ENCODE data around the gene CELSR1.

The CELSR1 gene

DNA sequence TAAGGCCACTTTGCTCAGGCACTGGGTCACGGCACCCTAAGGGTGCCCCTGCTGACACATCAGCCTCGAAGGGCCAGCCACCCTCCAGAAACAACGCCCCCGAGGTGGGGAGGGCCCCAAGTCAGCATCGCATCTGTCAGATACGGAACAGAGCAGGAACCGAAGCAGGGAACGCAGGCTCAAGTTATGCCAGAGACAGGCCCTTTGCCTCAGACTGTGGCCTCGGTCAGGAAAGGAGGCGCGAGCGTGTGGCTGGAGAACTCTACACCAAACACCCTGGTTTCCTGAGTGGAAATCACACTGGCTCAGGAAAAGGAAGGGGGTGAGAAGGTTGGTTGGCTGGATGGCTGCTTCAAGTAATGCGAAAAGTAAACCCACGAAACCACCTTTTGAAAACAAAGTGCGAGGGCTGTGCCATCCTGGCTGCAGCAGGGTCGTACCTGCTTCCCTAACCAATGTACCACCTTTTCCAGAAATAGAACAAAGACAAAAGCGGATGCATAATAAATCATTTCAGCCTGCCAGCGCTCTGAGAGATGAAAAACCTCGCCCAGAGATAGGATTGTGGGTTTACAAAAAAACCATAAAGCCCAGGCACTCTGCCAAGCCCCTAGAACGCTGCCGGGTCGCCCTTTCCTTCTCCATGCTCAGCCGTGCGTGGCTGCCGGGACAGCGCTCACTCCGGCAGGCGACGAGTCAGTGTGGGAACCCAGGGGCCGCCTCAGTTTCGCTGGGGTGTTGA lies 163.3 kb downstream of the CELSR1 start:
- Histone ChIP-seq H3K27me3 (ENCODE audit: control insufficient read depth, insufficient read depth, low read length) (no peaks in the 10 kb centered on the region), H3K9ac (ENCODE audit: low read length) (no peak overlapping the region), H3K4me3 (ENCODE audit: low read length) (no peak overlapping the region), H3K36me3 (ENCODE audit: control insufficient read depth, insufficient read depth, low read length) (no peaks in the 10 kb centered on the region), H3K4me1 (ENCODE audit: control insufficient read depth, insufficient read depth, low read length) (no peaks in the 10 kb centered on the region), H3K27ac (ENCODE audit: low read depth, low read length) (no peak overlapping the region)

GRCh38 chr22:46373159-46373558 lies 164.3 kb downstream of the CELSR1 start:
- Histone ChIP-seq H3K4me1 (ENCODE audit: control insufficient read depth, insufficient read depth, low read length) (no peaks in the 10 kb centered on the region), H3K27me3 (ENCODE audit: control insufficient read depth, insufficient read depth, low read length) (no peaks in the 10 kb centered on the region), H3K9ac (ENCODE audit: low read length) (no peak overlapping the region), H3K36me3 (ENCODE audit: control insufficient read depth, insufficient read depth, low read length) (no peaks in the 10 kb centered on the region), H3K4me3 (ENCODE audit: low read length) (no peak overlapping the region), H3K27ac (ENCODE audit: low read depth, low read length) (no peak overlapping the region)

DNA sequence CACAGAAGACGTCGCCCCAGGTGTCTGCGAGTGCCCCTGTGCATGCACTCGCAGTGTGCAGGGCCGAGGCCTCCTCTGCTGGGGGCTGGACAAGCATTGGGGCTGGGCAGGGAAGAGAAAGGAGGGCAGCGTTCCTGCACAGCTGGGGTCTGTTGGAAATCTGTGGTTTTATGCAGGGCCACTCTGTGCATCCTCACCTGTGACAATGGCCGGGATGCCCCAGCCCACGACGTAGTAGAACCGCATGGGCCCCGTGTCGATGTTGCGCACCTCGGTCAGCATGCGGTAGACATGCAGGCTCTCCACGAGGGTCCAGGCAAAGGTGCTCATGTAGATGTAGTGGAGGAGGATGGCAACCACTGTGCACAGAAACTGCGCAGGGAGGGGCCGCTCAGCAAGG lies 164.7 kb downstream of the CELSR1 start:
- H3K4me1 ChIP-seq (ENCODE audit: control insufficient read depth, insufficient read depth, low read length): no peaks in the 10 kb centered on the region
- no peaks in the 10 kb centered on the region for H3K36me3 ChIP-seq (ENCODE audit: control insufficient read depth, insufficient read depth, low read length)
- H3K9ac ChIP-seq (ENCODE audit: low read length): no peak overlapping the region
- H3K4me3 ChIP-seq (ENCODE audit: low read length): no peak overlapping the region
- no peaks in the 10 kb centered on the region for H3K27me3 ChIP-seq (ENCODE audit: control insufficient read depth, insufficient read depth, low read length)
- no peak overlapping the region for H3K27ac ChIP-seq (ENCODE audit: low read depth, low read length)

DNA sequence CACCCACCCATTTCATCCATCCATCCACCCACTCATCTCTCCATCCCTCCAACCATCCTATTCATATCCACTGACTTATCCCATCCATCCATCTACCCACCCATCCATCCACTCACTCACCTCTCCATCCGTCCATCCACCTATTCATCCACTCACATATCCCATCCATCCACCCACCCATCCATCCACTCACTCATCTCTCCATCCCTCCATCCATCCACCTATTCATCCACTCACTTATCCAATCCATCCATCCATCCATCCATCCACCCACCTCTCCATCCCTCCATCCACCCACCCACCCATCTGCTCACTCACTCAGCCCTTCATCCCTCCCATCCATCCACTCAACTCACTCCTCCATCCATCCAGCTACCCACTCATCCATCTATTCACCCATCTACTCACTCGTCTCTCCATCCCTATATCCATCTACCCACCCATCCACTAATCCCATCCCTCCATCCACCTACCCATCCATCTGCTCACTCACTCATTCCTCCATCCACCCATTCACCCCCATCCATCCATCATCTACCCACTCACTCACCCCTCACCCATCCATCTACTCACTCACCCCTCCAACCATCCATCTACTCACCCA lies 165.7 kb downstream of the CELSR1 start:
- no peaks in the 10 kb centered on the region for H3K4me1 ChIP-seq (ENCODE audit: control insufficient read depth, insufficient read depth, low read length)
- no peaks in the 10 kb centered on the region for H3K36me3 ChIP-seq (ENCODE audit: control insufficient read depth, insufficient read depth, low read length)
- H3K27me3 ChIP-seq (ENCODE audit: control insufficient read depth, insufficient read depth, low read length): no peaks in the 10 kb centered on the region
- no peak overlapping the region for H3K27ac ChIP-seq (ENCODE audit: low read depth, low read length)
- H3K4me3 ChIP-seq (ENCODE audit: low read length): no peak overlapping the region
- H3K9ac ChIP-seq (ENCODE audit: low read length): no peak overlapping the region

DNA sequence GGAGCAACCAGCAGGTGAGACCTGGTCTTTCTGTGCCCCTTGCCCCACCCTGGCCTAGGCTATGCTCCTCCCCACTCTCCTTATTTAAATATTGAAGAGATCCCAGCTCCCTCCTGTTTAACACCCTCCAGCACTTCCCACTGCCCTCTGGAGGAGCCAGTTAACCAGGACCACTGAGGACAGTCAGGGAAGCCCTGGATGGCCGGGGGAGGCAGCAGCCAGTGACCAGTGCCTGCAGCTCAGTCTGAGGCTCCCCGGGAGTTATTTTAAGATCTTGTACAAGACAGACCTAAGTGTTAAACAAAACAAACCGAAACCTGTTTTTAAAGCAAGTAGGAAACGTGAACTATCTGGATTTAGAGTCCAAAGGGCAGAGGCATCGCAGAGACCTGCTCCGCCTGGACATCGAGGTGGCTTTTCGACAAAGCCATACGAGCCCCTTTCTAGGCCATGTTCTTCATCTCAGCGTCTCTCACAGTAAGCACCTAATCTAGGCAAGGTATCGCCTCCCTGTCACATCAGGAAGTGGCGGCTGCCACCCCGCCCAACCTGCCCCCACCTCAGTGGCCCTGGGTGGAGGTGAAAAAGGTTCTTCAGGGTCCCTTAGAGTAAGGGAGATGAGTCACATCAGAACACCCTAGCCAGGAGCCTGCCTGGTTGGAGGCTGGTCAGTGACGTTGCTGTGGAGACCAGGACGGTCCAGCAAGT lies 166.7 kb downstream of the CELSR1 start:
- no peak overlapping the region for H3K4me3 ChIP-seq (ENCODE audit: low read length)
- H3K36me3 ChIP-seq (ENCODE audit: control insufficient read depth, insufficient read depth, low read length): no peaks in the 10 kb centered on the region
- no peak overlapping the region for H3K27ac ChIP-seq (ENCODE audit: low read depth, low read length)
- H3K9ac ChIP-seq (ENCODE audit: low read length): no peak overlapping the region
- no peaks in the 10 kb centered on the region for H3K27me3 ChIP-seq (ENCODE audit: control insufficient read depth, insufficient read depth, low read length)
- H3K4me1 ChIP-seq (ENCODE audit: control insufficient read depth, insufficient read depth, low read length): no peaks in the 10 kb centered on the region

DNA sequence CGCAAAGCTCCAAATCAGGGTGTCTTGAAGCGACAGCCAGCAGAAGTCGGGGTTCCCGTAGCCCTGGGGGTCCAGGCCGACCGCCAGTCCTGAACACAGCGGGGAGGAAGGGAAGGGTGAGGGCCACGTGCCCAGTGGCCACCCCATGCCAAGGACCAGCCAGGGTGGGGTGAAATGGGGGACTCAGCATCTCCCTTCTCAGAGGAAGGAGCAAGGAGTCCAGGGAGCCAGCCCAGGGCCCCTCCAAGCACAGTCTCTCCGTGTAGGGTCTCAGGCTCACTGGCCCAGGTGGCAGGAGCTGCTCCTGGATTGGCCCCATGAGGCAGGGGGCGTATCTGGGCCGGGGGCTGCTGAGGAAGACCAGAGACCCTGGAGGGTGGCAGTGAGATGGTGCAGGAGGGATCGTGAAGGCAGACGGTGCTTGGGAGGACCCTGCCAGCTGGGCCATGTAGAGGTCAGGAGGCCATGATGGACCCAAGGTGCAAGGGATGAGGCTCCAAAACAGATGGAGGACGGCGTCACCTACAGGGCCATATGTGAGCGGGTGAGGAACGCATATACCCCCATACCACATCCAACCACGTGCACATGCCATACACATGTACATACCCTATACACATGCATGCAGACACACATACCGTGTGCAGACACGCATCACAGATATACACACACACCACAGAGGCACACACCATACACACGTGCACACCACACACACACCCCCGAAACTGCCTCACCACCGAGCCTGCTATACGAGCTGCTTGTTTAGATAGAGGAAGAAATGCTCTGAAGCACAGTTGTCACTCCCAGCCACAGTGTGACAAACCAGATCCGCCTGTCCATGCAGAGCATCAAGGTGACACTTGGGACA lies 167.5 kb downstream of the CELSR1 start:
- Histone ChIP-seq H3K36me3 (ENCODE audit: control insufficient read depth, insufficient read depth, low read length) (no peaks in the 10 kb centered on the region), H3K4me1 (ENCODE audit: control insufficient read depth, insufficient read depth, low read length) (no peaks in the 10 kb centered on the region), H3K27ac (ENCODE audit: low read depth, low read length) (no peak overlapping the region), H3K27me3 (ENCODE audit: control insufficient read depth, insufficient read depth, low read length) (no peaks in the 10 kb centered on the region), H3K9ac (ENCODE audit: low read length) (no peak overlapping the region), H3K4me3 (ENCODE audit: low read length) (no peak overlapping the region)

- Histone ChIP-seq H3K4me3 (ENCODE audit: low read length) (no peak overlapping the region), H3K27me3 (ENCODE audit: control insufficient read depth, insufficient read depth, low read length) (no peaks in the 10 kb centered on the region), H3K36me3 (ENCODE audit: control insufficient read depth, insufficient read depth, low read length) (no peaks in the 10 kb centered on the region), H3K4me1 (ENCODE audit: control insufficient read depth, insufficient read depth, low read length) (no peaks in the 10 kb centered on the region), H3K9ac (ENCODE audit: low read length) (no peak overlapping the region), H3K27ac (ENCODE audit: low read depth, low read length) (no peak overlapping the region)
Observed at GRCh38 chr22:46368871-46369715, 168.3 kb downstream of the CELSR1 start.

- no peak overlapping the region for H3K9ac ChIP-seq (ENCODE audit: low read length)
- no peaks in the 10 kb centered on the region for H3K36me3 ChIP-seq (ENCODE audit: control insufficient read depth, insufficient read depth, low read length)
- H3K4me1 ChIP-seq (ENCODE audit: control insufficient read depth, insufficient read depth, low read length): no peaks in the 10 kb centered on the region
- H3K27me3 ChIP-seq (ENCODE audit: control insufficient read depth, insufficient read depth, low read length): no peaks in the 10 kb centered on the region
- H3K27ac ChIP-seq (ENCODE audit: low read depth, low read length): no peak overlapping the region
- H3K4me3 ChIP-seq (ENCODE audit: low read length): no peak overlapping the region
Observed at GRCh38 chr22:46368422-46368821, 169.0 kb downstream of the CELSR1 start.

DNA sequence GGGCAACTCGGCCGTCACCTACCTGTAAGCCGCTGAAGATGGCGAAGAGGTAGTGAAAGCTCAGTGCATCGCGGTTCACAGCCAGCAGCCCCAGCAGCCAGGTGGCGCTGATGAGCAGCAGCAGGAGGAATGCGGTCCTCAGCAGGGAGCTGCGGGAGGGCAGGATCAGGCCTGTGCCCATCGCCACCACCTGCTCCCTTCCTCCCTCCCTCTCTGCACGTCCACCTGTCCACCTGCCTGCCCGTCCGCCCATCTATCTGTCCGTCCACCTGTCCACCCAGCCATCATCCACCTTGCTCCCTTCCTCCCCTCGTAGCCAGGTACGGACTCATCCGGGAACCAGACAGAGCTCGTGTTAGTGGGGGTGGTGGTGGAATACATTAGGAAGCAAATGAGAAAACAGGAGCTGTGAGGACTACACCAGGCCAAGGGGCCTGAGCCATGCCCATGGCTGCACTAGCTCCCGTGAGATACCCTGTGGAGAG lies 169.7 kb downstream of the CELSR1 start:
- Histone ChIP-seq H3K27ac (ENCODE audit: low read depth, low read length) (no peak overlapping the region), H3K4me1 (ENCODE audit: control insufficient read depth, insufficient read depth, low read length) (no peaks in the 10 kb centered on the region), H3K9ac (ENCODE audit: low read length) (no peak overlapping the region), H3K36me3 (ENCODE audit: control insufficient read depth, insufficient read depth, low read length) (no peaks in the 10 kb centered on the region), H3K4me3 (ENCODE audit: low read length) (no peak overlapping the region), H3K27me3 (ENCODE audit: control insufficient read depth, insufficient read depth, low read length) (no peaks in the 10 kb centered on the region)

DNA sequence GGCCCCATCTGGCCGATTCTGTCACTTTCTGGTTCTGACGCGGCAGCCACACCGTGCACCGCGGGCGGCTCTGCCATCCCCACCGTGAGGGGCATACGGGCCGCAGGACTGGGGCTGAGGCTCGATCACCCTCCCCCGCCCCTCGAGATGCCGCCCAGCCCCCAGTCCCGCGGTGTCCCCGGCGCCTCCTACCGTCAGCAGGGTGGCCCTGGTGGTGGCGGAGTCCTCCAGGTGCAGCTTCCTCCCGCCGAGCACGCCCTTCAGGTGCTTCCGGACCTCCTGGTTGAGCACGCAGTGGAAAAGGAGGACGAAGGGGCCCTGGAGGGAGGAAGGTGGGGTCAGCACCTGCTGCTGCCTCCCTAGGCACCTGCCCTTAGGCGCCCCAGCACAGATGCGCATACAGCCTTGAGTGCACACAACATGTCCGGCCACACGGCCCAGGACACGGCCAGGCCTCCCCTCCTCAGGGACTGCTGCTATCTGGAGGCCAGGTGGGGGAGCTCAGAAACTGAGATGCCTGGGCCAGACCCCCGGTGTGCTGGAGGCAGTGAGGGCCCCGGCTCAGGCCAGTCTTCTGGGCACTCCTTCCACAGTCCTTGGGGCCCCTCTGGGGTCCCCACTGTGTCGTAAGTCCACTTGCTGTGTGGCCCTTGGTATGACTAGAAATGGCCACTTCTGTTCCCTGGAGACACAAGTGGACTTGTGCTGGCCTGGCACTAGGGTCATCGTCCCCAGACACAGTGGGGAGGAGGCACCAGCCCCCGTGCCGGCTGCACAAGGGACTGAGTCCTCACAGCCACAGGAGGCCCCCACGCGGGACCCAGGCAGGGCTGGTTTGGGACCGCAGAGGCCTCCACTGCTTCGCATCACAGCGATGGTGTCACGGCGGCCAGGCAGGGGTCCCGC lies 170.4 kb downstream of the CELSR1 start:
- Histone ChIP-seq H3K27me3 (ENCODE audit: control insufficient read depth, insufficient read depth, low read length) (no peaks in the 10 kb centered on the region), H3K36me3 (ENCODE audit: control insufficient read depth, insufficient read depth, low read length) (no peaks in the 10 kb centered on the region), H3K4me3 (ENCODE audit: low read length) (no peak overlapping the region), H3K27ac (ENCODE audit: low read depth, low read length) (no peak overlapping the region), H3K4me1 (ENCODE audit: control insufficient read depth, insufficient read depth, low read length) (no peaks in the 10 kb centered on the region), H3K9ac (ENCODE audit: low read length) (no peak overlapping the region)

DNA sequence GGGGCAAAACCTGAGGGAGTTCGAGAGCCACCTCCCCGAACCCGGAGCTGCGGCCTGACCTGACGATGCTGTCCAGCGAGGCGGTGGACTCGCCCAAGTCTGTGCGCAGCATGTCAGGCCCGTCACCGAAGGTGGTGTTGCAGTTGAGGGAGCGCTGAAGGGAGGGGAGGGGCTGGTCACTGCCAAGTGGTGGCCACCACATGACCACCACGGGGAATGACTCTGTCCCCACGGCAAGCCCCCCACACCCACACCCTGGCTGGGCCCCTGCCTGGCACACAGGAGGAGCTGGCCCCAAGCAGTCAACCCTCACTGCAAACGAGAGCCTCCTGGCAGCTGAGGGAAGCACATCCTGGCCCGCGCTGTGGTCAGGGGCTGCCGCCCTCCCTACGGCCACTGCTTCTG lies 171.1 kb downstream of the CELSR1 start:
- Histone ChIP-seq H3K27me3 (ENCODE audit: control insufficient read depth, insufficient read depth, low read length) (no peaks in the 10 kb centered on the region), H3K36me3 (ENCODE audit: control insufficient read depth, insufficient read depth, low read length) (no peaks in the 10 kb centered on the region), H3K9ac (ENCODE audit: low read length) (no peak overlapping the region), H3K4me3 (ENCODE audit: low read length) (no peak overlapping the region), H3K4me1 (ENCODE audit: control insufficient read depth, insufficient read depth, low read length) (no peaks in the 10 kb centered on the region), H3K27ac (ENCODE audit: low read depth, low read length) (no peak overlapping the region)

Measured in rectal smooth muscle tissue (tissue), 1 donor.